ENCODE measurements around the gene RBPJL. TPM values are rescaled to one million over a fixed set of nuclear protein-coding genes. Genes with fewer than 3 reads are reported as not detected.

Gene RBPJL
- total and polyA plus RNA-seq, 4 donors, result not detected

- TF ChIP-seq HNF4A (conservative IDR thresholded peaks at IDR 0.05) (peak; percentile 32 to 39), RXRA (IDR thresholded peaks at IDR 0.05) (peak; percentile 33 to 47), REST (IDR thresholded peaks at IDR 0.05) (peak; percentile 23), FOXA1 (IDR thresholded peaks at IDR 0.05) (no peak)
- H3K9ac ChIP-seq (ENCODE audit: low read depth in 1 of 2, low read length in 2 of 2), result peak overlapping the region; percentile 30 to 44
Measured at GRCh38 chr20:45341579-45341938, 34.9 kb downstream of the RBPJL start.

GRCh38 chr20:45341939-45342854 lies 35.6 kb downstream of the RBPJL start:
- H3K27ac ChIP-seq (ENCODE audit: low read depth in 1 of 2, low read length in 2 of 2), result peak overlapping the region; percentile 81 to 97
- peaks cover 23 to 76% (median 46%) of the 10 kb centered on the region in 4 donors for H3K4me1 ChIP-seq (ENCODE audit: control insufficient read depth in 4 of 4, insufficient read depth in 4 of 4, low read length in 3 of 4)
- peak overlapping the region; percentile 40 to 96 (median 45) for H3K4me3 ChIP-seq (ENCODE audit: low read depth in 1 of 3, low read length in 3 of 3)
- WGBS, result 16% methylated on average over 16 of the region's 16 CpGs
- TF ChIP-seq YY1 (IDR thresholded peaks at IDR 0.05), result peak; percentile 29
- peak; percentile 78 for TF ChIP-seq TAF1 (conservative IDR thresholded peaks at IDR 0.05)
- TF ChIP-seq FOXA1 (IDR thresholded peaks at IDR 0.05), result peak; percentile 23
- peak; percentile 28 for TF ChIP-seq ZBTB33 (IDR thresholded peaks at IDR 0.05)
- TF ChIP-seq RAD21 (IDR thresholded peaks at IDR 0.05), result peak in 1 of 2 donors; percentile 20
- peak; percentile 63 for TF ChIP-seq SP1 (IDR thresholded peaks at IDR 0.05)
- TF ChIP-seq HNF4A (conservative IDR thresholded peaks at IDR 0.05), result peak in 1 of 2 donors; percentile 61
- TF ChIP-seq ATF3 (IDR thresholded peaks at IDR 0.05), result peak; percentile 28
- TF ChIP-seq RXRA (IDR thresholded peaks at IDR 0.05), result peak in 1 of 2 donors; percentile 76
- no peak for TF ChIP-seq REST (IDR thresholded peaks at IDR 0.05)
- TF ChIP-seq HNF4G (IDR thresholded peaks at IDR 0.05), result no peak
- TF ChIP-seq NR2F2 (IDR thresholded peaks at IDR 0.05), result no peak
- TF ChIP-seq FOXA2 (IDR thresholded peaks at IDR 0.05), result no peak
- peak; percentile 44 to 90 for TF ChIP-seq JUND (IDR thresholded peaks at IDR 0.05)
- no peak for TF ChIP-seq CTCF (IDR thresholded peaks at IDR 0.05; ENCODE audit: low read depth, low read length, missing input control)
- peak in 1 of 2 donors; percentile 91 for TF ChIP-seq EGR1 (IDR thresholded peaks at IDR 0.05; ENCODE audit: low read depth in 2 of 2)
- TF ChIP-seq GABPA (IDR thresholded peaks at IDR 0.05 in 1 of 2, conservative IDR thresholded peaks at IDR 0.05 in 1 of 2), result no peak
- peak; percentile 61 for TF ChIP-seq MAX (IDR thresholded peaks at IDR 0.05)
- H3K9me3 ChIP-seq (ENCODE audit: control insufficient read depth in 4 of 4, low read length in 3 of 4), result no peaks in the 10 kb centered on the region
- DNase-seq (ENCODE audit: low spot score), result no peak
- H3K36me3 ChIP-seq (ENCODE audit: control insufficient read depth in 4 of 4, insufficient read depth in 3 of 4, low read depth in 1 of 4, low read length in 3 of 4), result peaks cover 0 to 13% (median 0%) of the 10 kb centered on the region in 4 donors
- H3K9ac ChIP-seq (ENCODE audit: low read depth in 1 of 2, low read length in 2 of 2), result peak overlapping the region; percentile 57 to 99
- no peaks in the 10 kb centered on the region for H3K27me3 ChIP-seq (ENCODE audit: control insufficient read depth in 4 of 4, insufficient read depth in 4 of 4, low read length in 3 of 4)

More at GRCh38 chr20:45341579-45341938, 34.9 kb downstream of the RBPJL start:
- WGBS, result 25% methylated on average over 3 of the region's 3 CpGs
- Histone ChIP-seq H3K27me3 (ENCODE audit: control insufficient read depth in 4 of 4, insufficient read depth in 4 of 4, low read length in 3 of 4) (no peaks in the 10 kb centered on the region), H3K4me1 (ENCODE audit: control insufficient read depth in 4 of 4, insufficient read depth in 4 of 4, low read length in 3 of 4) (peaks cover 23 to 81% (median 51%) of the 10 kb centered on the region in 4 donors), H3K9me3 (ENCODE audit: control insufficient read depth in 4 of 4, low read length in 3 of 4) (no peaks in the 10 kb centered on the region), H3K36me3 (ENCODE audit: control insufficient read depth in 4 of 4, insufficient read depth in 3 of 4, low read depth in 1 of 4, low read length in 3 of 4) (peaks cover 0 to 13% (median 0%) of the 10 kb centered on the region in 4 donors), H3K27ac (ENCODE audit: low read depth in 1 of 2, low read length in 2 of 2) (peak overlapping the region; percentile 81 to 97), H3K4me3 (ENCODE audit: low read depth in 1 of 3, low read length in 3 of 3) (peak overlapping the region in 1 of 3 donors; percentile 40)
- DNase-seq (ENCODE audit: low spot score), result no peak
